Hair follicular keratinocyte (primary cell): ENCODE measurements around the gene NDUFS8. TPM values are rescaled to one million over a fixed set of nuclear protein-coding genes. Genes with fewer than 3 reads are reported as not detected.

Experiments
- total RNA-seq: library from RNA; depleted of rRNA; stranded (reverse); fragments of >200 nt; gene quantifications from 2 replicates; pipeline ENCODE4 v1.2.3, GENCODE V29; 2015

NDUFS8 gene
- total RNA-seq, result 235 and 242 TPM in 2 replicates

GRCh38 chr11:68030318-68031143, at the start of gene NDUFS8:
TSS of gene NDUFS8 (plus strand) at chr11:68030681. CDS start at chr11:68032152, 1,471 bp downstream.

DNA sequence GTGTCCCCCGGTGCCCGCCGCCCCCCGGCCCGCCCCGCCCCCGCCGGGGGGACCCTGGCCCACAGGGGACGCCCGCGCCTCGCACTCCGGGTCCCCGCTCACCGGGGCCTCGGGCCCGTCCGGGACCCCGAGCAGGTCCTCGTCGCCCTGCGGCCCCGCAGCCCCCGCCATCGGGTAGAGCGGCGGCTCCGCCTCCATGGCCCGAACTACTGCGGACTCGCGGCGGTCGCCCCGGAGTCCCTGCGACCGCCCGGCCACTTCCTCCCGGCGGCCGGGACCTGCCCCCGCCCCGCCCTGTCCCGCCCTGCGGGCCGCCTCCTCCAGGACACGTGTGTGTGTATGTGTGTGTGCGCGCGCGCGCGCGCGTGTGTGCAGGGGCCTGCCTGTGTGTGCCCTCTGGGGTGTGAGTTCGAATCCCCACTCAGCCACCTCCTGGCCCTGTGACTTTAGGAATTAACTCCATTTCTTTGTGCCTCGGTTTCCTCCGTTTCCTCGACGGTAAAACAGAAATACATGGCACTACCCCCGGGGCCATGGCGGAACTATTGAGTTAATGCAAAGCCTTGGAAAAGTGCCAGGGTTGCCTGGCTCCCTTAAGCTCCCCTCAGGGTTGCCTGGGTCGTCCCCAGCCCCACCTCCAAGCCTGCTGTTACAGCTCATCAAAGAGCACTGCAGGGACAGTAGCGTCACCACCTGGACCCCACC, 26.5 kb upstream of the NDUFS8 start, which contains the start of gene UNC93B1:
Gene UNC93B1, minus strand, starts transcription at position 252 of the 705 bp plus-strand sequence. Its CDS starts 54 bp downstream, at position 198.

GRCh38 chr11:68010090-68011041, 20.1 kb upstream of the NDUFS8 start, which contains the start of gene ALDH3B1:
TSS of gene ALDH3B1 (plus strand) at chr11:68010327. CDS start at chr11:68015298, 4,971 bp downstream.

DNA sequence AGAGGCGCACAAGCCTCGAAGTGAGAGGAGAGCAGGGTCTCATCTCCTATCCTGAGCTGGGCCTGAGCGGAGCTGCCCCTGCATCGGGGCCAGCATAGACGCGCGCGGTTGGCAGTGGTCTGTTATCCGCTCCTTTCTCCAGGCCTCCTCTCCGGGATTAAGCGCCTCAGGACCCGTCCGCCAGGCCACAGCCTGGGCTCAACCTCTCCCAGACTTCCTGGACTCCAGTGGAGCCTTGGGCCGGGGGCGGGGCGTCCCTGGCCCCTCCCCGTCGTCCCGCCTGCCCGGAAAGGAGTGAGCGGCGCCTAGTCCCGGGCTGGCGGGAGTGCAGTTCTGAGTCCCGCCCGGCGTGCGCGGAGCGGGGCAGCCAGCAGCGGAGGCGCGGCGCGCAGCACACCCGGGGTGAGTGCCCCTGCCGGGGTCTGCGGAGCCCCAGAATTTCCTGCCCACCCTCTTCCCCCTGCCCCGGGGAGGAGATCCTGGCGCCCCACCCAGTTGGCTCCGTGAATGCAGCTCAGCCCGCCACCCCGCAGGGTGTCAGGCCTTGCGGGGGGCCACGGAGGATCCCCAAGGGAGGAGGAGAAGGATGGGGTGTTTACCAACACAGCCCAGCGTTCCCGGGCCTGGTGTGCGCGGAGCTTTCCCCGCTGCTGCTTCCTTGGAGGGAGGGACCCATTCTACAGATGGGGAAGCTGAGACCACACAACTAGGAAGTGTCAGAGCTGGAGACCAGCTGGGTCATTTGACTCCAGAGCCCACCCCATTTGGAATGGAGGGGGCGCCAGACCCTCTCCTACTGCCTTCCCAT, 8.4 kb downstream of the NDUFS8 start, which contains the start of gene TCIRG1:
Gene TCIRG1, plus strand, starts transcription at position 308 of the 808 bp plus-strand sequence. CDS start 2,247 bp downstream, outside the sequence.

Other genes with a start within 250 kb of the NDUFS8 start
- 10.2 and 15.9 TPM in 2 replicates for gene UNC93B1, start 26.6 kb upstream of the NDUFS8 start, total RNA-seq
- 0.31 and 0.61 TPM in 2 replicates for gene ALDH3B1, start 20.4 kb upstream of the NDUFS8 start, total RNA-seq
- gene TCIRG1, start 8.3 kb downstream of the NDUFS8 start, total RNA-seq, result 51.0 and 76.7 TPM in 2 replicates
- gene CHKA, start 90.7 kb downstream of the NDUFS8 start, total RNA-seq, result 3.4 and 3.8 TPM in 2 replicates
- 12.5 and 14.6 TPM in 2 replicates for gene KMT5B, start 182.6 kb downstream of the NDUFS8 start, total RNA-seq
- 54.2 and 85.4 TPM in 2 replicates for gene C11orf24, start 241.3 kb downstream of the NDUFS8 start, total RNA-seq